Chondrocyte (in vitro differentiated cells): ENCODE measurements around the gene CEP70. TPM values are rescaled to one million over a fixed set of nuclear protein-coding genes. Genes with fewer than 3 reads are reported as not detected.
"Not testable (repeated sequence)": the region's sequence is repeated elsewhere in the genome, so short reads cannot be mapped to it uniquely, and the experiment has no call there.

Experiments used
- DNase-seq: peaks from one replicate; pipeline ENCODE4 v3.0.0; 2021; ENCODE audit warnings: mixed read lengths, low spot score
- H3K27ac Mint-ChIP-seq: one replicate; pipeline ENCODE4 v1.8.0; 2021; ENCODE audit warnings: mild to moderate bottlenecking, moderate library complexity, mixed read lengths; ENCODE audit not compliant: unreplicated experiment
- H3K27me3 Mint-ChIP-seq: 2 replicates; pipeline ENCODE4 v1.8.0; 2021; ENCODE audit warnings: low read depth, mixed read lengths
- H3K36me3 Mint-ChIP-seq: 2 replicates; pipeline ENCODE4 v1.8.0; 2021; ENCODE audit warnings: low read depth, mixed read lengths
- H3K4me1 Mint-ChIP-seq: 2 replicates; pipeline ENCODE4 v1.8.0; 2021; ENCODE audit warnings: low read depth, mild to moderate bottlenecking, mixed read lengths
- H3K4me3 Mint-ChIP-seq: one replicate; pipeline ENCODE4 v1.8.0; 2021; ENCODE audit warnings: mild to moderate bottlenecking, moderate library complexity, mixed read lengths; ENCODE audit not compliant: unreplicated experiment
- H3K9me3 Mint-ChIP-seq: 2 replicates; pipeline ENCODE4 v1.8.0; 2021; ENCODE audit warnings: low read depth, mixed read lengths
- total RNA-seq: library from RNA; stranded (reverse); gene quantifications from 3 replicates; pipeline ENCODE4 v1.2.1, GENCODE V29; 2021
- TF ChIP-seq, protein P1 (sequence below): fragments of 200-600 bp; sonication (generic); IDR thresholded peaks from 2 replicates; pipeline ENCODE4 v1.5.0; 2021; ENCODE audit warnings: antibody characterized with exemption, mild to moderate bottlenecking, moderate library complexity

CEP70 gene
- total RNA-seq, 1 donor from 2014 or later = 12.9 TPM

DNA sequence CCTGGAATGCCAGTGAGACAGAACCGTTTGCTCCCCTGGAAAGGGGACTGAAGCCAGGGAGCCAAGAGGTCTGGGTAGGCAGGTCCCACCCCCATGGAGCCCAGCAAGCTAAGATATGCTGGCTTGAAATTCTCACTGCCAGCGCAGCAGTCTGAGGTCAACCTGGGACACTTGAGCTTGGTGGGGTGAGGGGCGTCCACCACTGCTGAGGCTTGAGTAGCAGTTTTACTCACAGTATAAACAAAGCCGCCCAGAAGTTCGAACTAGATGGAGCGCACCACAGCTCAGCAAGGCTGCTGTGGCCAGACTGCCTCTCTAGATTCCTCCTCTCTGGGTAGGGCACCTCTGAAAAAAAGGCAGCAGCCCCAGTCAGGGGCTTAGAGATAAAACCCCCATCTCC is 33.6 kb downstream of the CEP70 start:
- Mint-ChIP-seq H3K4me3 (no peak overlapping the region), H3K9me3 (peaks cover 25% of the 10 kb centered on the region), H3K27me3 (no peaks in the 10 kb centered on the region), H3K36me3 (peaks cover 17% of the 10 kb centered on the region), H3K27ac (no peak overlapping the region), H3K4me1 (no peaks in the 10 kb centered on the region)
- DNase-seq = no peak
- TF ChIP-seq, protein P1, sequence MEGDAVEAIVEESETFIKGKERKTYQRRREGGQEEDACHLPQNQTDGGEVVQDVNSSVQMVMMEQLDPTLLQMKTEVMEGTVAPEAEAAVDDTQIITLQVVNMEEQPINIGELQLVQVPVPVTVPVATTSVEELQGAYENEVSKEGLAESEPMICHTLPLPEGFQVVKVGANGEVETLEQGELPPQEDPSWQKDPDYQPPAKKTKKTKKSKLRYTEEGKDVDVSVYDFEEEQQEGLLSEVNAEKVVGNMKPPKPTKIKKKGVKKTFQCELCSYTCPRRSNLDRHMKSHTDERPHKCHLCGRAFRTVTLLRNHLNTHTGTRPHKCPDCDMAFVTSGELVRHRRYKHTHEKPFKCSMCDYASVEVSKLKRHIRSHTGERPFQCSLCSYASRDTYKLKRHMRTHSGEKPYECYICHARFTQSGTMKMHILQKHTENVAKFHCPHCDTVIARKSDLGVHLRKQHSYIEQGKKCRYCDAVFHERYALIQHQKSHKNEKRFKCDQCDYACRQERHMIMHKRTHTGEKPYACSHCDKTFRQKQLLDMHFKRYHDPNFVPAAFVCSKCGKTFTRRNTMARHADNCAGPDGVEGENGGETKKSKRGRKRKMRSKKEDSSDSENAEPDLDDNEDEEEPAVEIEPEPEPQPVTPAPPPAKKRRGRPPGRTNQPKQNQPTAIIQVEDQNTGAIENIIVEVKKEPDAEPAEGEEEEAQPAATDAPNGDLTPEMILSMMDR = no peak

DNA sequence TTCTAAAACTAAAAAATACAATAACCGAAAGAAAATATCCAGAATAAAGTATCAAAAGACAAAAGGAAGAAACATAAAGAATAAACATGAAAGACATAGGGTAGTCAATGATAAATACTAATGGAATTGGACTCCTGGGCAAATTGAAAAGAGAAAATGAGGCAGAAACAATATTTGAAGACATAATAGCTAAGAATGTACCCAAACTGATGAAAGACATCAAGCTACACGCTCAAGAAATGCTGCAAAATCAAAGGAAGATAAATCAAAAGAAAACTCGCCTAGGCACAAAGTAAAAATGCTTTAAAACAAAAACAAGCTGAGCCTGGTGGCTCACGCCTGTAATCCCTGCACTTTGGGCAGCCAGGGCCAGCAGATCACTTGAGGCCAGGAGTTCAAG is 34.9 kb downstream of the CEP70 start:
- Mint-ChIP-seq H3K4me3 (no peak overlapping the region), H3K4me1 (no peaks in the 10 kb centered on the region), H3K9me3 (peaks cover 28% of the 10 kb centered on the region), H3K36me3 (peaks cover 20% of the 10 kb centered on the region), H3K27me3 (no peaks in the 10 kb centered on the region), H3K27ac (no peak overlapping the region)
- no peak for DNase-seq
- TF ChIP-seq, protein P1 = no peak

DNA sequence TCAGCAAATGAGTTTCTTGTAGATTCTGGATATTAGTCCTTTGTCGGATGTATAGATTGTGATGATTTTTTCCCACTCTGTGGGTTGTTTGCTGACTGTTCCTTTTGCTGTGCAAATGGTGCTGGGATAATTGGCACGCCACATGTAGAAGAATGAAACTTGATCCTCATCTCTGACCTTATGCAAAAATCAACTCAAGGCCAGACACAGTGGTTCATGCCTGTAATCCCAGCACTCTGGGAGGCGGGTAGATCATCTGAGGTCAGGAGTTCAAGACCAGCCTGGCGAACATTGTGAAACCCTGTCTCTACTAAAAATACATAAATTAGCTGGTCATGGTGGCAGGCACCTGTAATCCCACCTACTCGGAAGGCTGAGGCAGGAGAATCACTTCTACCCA is 39.3 kb downstream of the CEP70 start:
- not testable (repeated sequence) for H3K4me3 Mint-ChIP-seq, H3K27me3 Mint-ChIP-seq, H3K27ac Mint-ChIP-seq, DNase-seq, H3K4me1 Mint-ChIP-seq
- peaks cover 44% of the 10 kb centered on the region for H3K9me3 Mint-ChIP-seq
- H3K36me3 Mint-ChIP-seq = peaks cover 20% of the 10 kb centered on the region

DNA sequence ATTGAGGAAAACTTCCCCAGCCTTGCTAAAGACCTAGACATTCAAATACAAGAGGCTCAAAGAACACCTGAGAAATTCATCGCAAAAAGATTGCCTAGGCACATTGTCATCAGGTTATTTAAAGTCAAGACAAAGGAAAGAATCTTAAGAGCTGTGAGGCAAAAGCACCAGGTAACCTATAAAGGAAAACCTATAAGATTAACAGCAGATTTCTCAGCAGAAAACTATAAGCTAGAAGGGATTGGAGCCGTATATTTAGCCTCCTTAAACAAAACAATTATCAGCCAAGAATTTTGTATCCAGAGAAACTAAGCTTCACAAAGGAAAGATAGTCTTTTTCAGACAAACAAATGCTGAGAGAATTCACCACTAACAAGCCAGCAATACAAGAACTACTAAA is 43.1 kb downstream of the CEP70 start:
- H3K4me1 Mint-ChIP-seq, H3K27ac Mint-ChIP-seq, DNase-seq, H3K27me3 Mint-ChIP-seq, H3K4me3 Mint-ChIP-seq: not testable (repeated sequence)
- Mint-ChIP-seq H3K9me3 (peaks cover 50% of the 10 kb centered on the region), H3K36me3 (peaks cover 43% of the 10 kb centered on the region)

DNA sequence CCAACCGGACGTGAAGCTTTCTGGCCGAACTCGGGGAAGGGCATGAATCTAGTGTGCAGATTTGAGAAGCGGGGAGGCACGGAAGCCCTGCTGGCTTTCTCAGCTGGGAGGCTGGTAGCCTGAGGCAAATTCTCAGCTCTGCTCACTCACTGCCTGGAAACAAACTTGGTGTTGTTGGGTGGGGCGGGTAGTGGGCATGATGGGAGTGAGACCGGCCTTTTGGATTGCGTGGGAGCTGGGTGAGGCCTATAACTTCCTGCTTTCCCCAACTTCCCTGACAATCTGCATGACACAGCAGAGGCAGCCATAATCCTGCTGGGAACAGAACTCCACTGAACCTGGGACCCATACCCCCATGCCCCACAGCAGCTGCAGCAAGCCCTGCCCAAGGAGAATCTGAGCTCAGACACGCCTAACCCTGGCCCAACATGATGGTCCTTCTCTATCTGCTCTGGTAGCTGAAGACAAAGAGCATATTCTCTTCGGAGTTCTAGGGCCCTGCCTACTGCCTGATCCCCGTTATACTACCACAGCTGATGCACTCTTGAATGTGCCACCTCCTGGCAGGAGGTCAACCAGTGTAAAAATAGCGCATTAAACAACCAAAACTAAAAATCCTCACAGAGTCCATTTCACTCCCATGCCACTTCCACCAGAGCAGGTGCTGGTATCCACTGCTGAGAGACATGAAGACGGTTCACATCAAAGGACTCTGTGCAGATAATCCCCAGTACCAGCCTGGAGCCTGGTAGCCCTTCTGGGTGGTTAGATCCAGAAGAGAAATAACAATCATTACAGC is 44.7 kb downstream of the CEP70 start:
- TF ChIP-seq, protein P1 = no peak
- Mint-ChIP-seq H3K4me3 (no peak overlapping the region), H3K27ac (no peak overlapping the region), H3K36me3 (peaks cover 50% of the 10 kb centered on the region), H3K9me3 (peaks cover 54% of the 10 kb centered on the region), H3K27me3 (no peaks in the 10 kb centered on the region), H3K4me1 (no peaks in the 10 kb centered on the region)
- DNase-seq = no peak

DNA sequence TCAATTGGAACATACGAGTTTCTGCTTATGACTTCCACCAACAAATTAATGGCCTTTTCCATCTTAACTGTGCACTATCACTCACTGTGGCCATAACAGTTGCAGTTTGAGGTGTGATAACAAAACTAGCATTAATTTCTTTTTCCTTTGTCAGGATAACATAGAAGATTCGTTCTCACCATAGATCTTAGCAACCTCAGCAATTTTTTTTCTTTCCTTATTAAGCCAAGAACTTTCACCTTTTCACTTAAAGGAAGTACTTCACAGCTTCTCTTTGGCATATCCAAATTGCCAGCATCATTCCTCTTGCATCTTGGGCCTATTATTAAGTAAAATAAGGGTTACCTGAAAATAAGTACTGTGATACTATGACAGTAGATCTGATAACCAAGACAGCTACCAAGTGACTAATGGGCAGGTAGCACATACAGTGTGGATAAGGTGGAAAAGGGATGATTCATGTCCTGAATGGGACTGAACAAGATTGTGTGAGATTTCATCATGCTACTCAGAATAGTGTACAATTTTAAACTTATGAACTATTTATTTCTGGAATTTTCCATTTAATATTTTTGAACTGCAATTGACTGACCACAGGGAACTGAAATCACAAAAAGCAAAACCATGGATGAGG is 46.6 kb downstream of the CEP70 start:
- H3K9me3 Mint-ChIP-seq = peaks cover 57% of the 10 kb centered on the region
- H3K4me3 Mint-ChIP-seq = no peak overlapping the region
- no peak overlapping the region for H3K27ac Mint-ChIP-seq
- H3K4me1 Mint-ChIP-seq = no peaks in the 10 kb centered on the region
- TF ChIP-seq, protein P1 = no peak
- H3K27me3 Mint-ChIP-seq = no peaks in the 10 kb centered on the region
- no peak for DNase-seq
- peaks cover 52% of the 10 kb centered on the region for H3K36me3 Mint-ChIP-seq
